ENCODE data around the gene TSSK6. TPM values are rescaled to one million over a fixed set of nuclear protein-coding genes. Genes with fewer than 3 reads are reported as not detected.

Gene TSSK6
- total RNA-seq, 1 donor from 2014 or later, result 2.3 TPM

DNA sequence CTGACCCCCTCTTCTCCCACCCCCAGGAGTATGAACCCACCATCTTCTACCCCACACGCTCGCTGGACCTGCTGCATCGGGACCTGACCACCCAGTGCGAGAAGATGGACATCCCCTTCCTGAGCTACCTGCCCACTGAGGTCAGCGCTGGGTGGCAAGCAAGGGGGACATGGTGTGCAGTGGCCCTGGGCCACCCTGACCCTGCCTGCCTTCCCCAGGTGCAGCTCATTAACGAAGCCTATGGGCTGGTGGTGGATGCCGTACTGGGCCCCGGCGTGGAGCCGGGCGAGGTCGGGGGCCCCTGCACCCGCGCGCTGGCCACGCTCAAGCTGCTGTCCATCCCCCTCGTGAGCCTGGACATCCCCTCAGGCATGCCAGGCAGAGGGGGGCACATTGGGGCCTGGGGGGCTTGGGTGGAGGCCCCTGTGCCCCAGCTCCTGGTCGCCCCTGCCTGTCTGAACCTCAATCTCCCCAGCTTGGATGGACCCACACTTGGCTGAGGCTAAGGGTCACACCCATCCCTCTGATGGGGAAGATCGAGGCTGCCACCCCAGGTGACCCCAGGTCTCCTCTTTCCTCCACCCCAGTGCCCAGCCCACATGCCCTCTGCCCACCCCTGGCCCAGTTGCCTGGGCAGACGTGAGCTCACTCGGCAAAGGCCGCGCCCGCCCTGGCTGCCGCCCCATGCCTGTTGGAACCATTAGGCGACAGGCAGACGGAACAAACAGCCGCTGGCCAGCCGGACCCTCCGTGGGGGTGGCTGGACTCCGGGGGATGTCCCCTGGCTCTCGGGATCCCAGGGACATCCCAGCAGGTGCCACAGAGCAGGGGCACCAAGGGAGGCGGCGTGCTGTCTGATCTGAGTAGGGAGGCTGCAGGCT lies 20.2 kb upstream of the TSSK6 start:
- Mint-ChIP-seq H3K27ac (no peak overlapping the region), H3K4me1 (ENCODE audit: unreplicated experiment) (peaks cover 17% of the 10 kb centered on the region), H3K4me3 (no peak overlapping the region), H3K9me3 (no peaks in the 10 kb centered on the region), H3K27me3 (peaks cover 15% of the 10 kb centered on the region), H3K36me3 (no peaks in the 10 kb centered on the region)
- TF ChIP-seq, protein P1, sequence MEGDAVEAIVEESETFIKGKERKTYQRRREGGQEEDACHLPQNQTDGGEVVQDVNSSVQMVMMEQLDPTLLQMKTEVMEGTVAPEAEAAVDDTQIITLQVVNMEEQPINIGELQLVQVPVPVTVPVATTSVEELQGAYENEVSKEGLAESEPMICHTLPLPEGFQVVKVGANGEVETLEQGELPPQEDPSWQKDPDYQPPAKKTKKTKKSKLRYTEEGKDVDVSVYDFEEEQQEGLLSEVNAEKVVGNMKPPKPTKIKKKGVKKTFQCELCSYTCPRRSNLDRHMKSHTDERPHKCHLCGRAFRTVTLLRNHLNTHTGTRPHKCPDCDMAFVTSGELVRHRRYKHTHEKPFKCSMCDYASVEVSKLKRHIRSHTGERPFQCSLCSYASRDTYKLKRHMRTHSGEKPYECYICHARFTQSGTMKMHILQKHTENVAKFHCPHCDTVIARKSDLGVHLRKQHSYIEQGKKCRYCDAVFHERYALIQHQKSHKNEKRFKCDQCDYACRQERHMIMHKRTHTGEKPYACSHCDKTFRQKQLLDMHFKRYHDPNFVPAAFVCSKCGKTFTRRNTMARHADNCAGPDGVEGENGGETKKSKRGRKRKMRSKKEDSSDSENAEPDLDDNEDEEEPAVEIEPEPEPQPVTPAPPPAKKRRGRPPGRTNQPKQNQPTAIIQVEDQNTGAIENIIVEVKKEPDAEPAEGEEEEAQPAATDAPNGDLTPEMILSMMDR (conservative IDR thresholded peaks at IDR 0.05), result no peak
- DNase-seq (ENCODE audit: extremely low spot score, unreplicated experiment), result no peak

DNA sequence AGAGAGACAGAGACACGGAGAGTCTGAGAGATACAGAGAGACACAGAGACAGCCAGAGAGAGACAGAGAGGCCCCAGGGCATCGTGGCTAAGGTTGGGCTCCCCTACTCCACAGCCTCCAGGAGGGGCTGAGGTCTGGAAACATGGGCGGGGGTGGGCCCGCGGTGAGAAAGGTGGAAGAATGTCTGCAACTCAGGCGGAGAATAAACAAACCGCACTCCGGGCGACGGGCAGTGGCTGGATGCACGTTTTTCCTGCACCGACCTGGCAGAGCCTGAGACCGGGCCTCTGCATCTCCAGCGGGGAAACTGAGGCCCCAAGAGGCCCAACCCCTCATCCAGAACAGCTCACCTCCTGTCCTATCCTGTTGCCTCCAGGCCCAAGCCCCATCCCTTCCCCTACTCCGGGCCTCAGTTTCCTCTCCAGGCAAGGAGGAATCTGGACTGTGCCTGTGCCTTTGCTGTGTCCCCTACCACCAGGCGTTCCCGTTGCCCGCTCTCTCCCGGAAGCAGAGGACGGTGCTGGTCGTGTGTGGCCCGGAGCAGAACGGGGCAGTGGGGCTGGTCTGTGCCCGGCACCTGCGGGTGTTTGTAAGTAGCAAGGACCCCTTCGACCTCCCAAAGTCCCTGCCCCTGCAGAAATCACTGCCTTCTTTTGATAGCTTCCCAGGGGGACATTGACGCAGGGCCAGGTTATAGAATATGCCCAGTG lies 19.4 kb upstream of the TSSK6 start:
- H3K4me1 Mint-ChIP-seq (ENCODE audit: unreplicated experiment), result peaks cover 18% of the 10 kb centered on the region
- H3K36me3 Mint-ChIP-seq, result no peaks in the 10 kb centered on the region
- DNase-seq (ENCODE audit: extremely low spot score, unreplicated experiment), result no peak
- H3K9me3 Mint-ChIP-seq, result no peaks in the 10 kb centered on the region
- TF ChIP-seq, protein P1 (conservative IDR thresholded peaks at IDR 0.05), result no peak
- H3K27me3 Mint-ChIP-seq, result peaks cover 15% of the 10 kb centered on the region
- H3K27ac Mint-ChIP-seq, result no peak overlapping the region
- peak overlapping the region; percentile 1 for H3K4me3 Mint-ChIP-seq

DNA sequence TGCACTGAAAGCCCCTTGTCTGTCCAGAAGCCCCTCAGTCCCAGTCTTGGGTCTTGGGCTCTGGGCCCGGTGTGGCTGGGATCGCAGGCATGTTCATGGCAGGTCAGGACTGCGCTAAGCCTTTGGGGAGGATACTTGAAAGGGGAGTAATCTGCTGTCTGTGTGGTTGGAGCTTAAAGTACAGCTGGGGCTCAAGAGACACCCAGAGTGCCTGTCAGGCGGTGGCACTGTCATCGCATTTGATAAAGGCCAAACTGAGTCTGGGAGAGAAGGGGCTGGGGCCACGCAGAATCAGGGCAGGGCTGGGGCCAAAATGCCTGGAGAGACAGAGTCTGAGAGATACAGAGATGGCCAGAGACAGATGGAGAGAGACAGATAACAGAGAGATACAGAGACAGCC lies 18.5 kb upstream of the TSSK6 start:
- Mint-ChIP-seq H3K4me1 (ENCODE audit: unreplicated experiment) (peaks cover 21% of the 10 kb centered on the region), H3K36me3 (no peaks in the 10 kb centered on the region), H3K27me3 (peaks cover 13% of the 10 kb centered on the region), H3K9me3 (no peaks in the 10 kb centered on the region), H3K4me3 (peak overlapping the region; percentile 1), H3K27ac (peak overlapping the region; percentile 14)
- TF ChIP-seq, protein P1 (conservative IDR thresholded peaks at IDR 0.05), result no peak
- no peak for DNase-seq (ENCODE audit: extremely low spot score, unreplicated experiment)

DNA sequence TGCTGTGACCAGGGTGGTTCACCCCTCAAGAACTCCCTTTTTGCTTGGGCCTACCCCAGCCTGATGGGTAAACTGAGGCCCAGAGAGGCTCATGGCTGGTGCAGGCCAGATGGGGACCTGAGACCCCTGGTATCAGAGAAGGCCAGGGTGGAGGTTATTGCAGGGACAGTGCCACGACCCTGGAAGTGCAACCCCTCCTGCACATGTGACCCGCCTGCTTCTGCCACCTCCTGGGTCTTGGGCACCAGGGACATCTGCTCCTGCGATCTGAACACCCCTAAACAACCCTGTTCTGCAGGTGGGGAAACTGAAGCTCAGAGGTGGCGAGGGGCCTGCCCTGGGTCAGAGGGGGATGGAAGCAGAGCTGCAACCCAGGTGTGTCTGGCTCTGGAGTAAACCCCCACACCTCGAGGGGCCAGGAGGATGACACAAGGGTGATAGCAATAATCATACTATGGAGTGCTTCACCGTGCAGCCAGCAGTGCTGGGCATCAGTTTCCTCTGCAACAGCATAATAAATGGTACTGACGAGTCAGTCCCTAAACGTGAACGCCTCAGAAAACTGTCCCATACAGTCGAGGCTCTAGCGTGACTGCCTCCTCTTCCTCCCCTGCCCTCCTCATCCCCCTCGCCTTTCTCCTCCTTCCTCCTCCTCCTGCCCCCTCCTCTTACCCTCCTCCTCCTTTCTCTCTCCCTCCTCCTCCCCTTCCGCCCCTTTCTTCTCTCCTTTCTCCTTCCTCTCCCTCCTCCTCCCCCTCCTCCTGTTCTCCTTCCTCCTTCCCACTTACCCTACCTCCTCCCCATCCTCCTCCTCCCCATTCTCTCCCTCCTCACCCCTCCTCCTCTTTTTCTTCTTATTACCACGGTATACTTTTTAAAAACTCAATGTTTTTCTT lies 17.7 kb upstream of the TSSK6 start:
- TF ChIP-seq, protein P1 (conservative IDR thresholded peaks at IDR 0.05), result no peak

More for the DNA sequence above, 17.7 kb upstream of the TSSK6 start:
- H3K27ac Mint-ChIP-seq, result no peak overlapping the region
- H3K4me1 Mint-ChIP-seq (ENCODE audit: unreplicated experiment), result peaks cover 17% of the 10 kb centered on the region
- H3K27me3 Mint-ChIP-seq, result peaks cover 8% of the 10 kb centered on the region
- H3K4me3 Mint-ChIP-seq, result no peak overlapping the region
- DNase-seq (ENCODE audit: extremely low spot score, unreplicated experiment), result no peak
- no peaks in the 10 kb centered on the region for H3K9me3 Mint-ChIP-seq
- H3K36me3 Mint-ChIP-seq, result no peaks in the 10 kb centered on the region

Data from type B pancreatic cell (in vitro differentiated cells).